Mesothelial cell of epicardium (in vitro differentiated cells): ENCODE results near the gene POLR1F. TPM values are rescaled to one million over a fixed set of nuclear protein-coding genes. Genes with fewer than 3 reads are reported as not detected.

Experiments used
- DNase-seq, 2 experiments: peaks; one replicate each; pipeline ENCODE4 v3.0.0; 2021; ENCODE audit warnings: low spot score in 2 of 2; ENCODE audit not compliant: unreplicated experiment in 2 of 2
- H3K27ac Mint-ChIP-seq: 2 replicates; pipeline ENCODE4 v1.8.0; 2021; ENCODE audit warnings: mixed read lengths
- H3K27me3 Mint-ChIP-seq: 2 replicates; pipeline ENCODE4 v1.8.0; 2021; ENCODE audit warnings: low read depth, mixed read lengths
- H3K36me3 Mint-ChIP-seq: 2 replicates; pipeline ENCODE4 v1.8.0; 2021; ENCODE audit warnings: mixed read lengths
- H3K4me1 Mint-ChIP-seq: 2 replicates; pipeline ENCODE4 v1.8.0; 2021; ENCODE audit warnings: mixed read lengths
- H3K4me3 Mint-ChIP-seq: 2 replicates; pipeline ENCODE4 v1.8.0; 2021; ENCODE audit warnings: mild to moderate bottlenecking, moderate library complexity, mixed read lengths
- H3K9me3 Mint-ChIP-seq: 2 replicates; pipeline ENCODE4 v1.8.0; 2021; ENCODE audit warnings: mixed read lengths
- total RNA-seq: library from RNA; stranded (reverse); gene quantifications from 3 replicates; pipeline ENCODE4 v1.2.1, GENCODE V29; 2021
- TF ChIP-seq, protein P1 (sequence below): fragments of 200-600 bp; sonication (generic); IDR thresholded peaks from one replicate; pipeline ENCODE4 v1.5.0; 2021; ENCODE audit warnings: antibody characterized with exemption; ENCODE audit not compliant: unreplicated experiment

Gene POLR1F
- total RNA-seq, 1 donor from 2014 or later, result 16.3 TPM

DNA sequence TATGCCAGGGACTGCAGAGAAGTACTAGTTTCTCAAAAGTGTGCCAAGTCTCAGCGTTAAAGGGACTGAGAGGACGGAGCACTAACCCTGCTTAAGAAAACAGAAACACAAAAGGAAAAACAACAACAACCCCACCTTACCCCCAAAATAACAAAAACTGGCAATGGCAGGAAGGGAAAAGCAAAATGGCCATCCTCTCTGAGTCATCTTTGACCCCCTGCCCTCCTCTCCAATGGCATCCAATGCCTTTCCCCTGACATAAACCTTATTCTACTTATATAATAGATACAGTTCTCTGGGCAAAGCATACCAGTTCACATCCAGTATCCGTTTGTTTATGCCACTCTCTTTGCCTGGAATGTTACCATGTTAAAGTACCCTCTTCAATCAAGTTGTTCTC is 1.6 kb downstream of the POLR1F start:
- H3K27ac Mint-ChIP-seq, result no peak overlapping the region
- no peak for DNase-seq
- H3K4me3 Mint-ChIP-seq, result peak overlapping the region; percentile 95
- peaks cover 9% of the 10 kb centered on the region for H3K9me3 Mint-ChIP-seq
- peaks cover 28% of the 10 kb centered on the region for H3K4me1 Mint-ChIP-seq
- peaks cover 11% of the 10 kb centered on the region for H3K27me3 Mint-ChIP-seq
- peaks cover 13% of the 10 kb centered on the region for H3K36me3 Mint-ChIP-seq
- TF ChIP-seq, protein P1, sequence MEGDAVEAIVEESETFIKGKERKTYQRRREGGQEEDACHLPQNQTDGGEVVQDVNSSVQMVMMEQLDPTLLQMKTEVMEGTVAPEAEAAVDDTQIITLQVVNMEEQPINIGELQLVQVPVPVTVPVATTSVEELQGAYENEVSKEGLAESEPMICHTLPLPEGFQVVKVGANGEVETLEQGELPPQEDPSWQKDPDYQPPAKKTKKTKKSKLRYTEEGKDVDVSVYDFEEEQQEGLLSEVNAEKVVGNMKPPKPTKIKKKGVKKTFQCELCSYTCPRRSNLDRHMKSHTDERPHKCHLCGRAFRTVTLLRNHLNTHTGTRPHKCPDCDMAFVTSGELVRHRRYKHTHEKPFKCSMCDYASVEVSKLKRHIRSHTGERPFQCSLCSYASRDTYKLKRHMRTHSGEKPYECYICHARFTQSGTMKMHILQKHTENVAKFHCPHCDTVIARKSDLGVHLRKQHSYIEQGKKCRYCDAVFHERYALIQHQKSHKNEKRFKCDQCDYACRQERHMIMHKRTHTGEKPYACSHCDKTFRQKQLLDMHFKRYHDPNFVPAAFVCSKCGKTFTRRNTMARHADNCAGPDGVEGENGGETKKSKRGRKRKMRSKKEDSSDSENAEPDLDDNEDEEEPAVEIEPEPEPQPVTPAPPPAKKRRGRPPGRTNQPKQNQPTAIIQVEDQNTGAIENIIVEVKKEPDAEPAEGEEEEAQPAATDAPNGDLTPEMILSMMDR, result no peak

DNA sequence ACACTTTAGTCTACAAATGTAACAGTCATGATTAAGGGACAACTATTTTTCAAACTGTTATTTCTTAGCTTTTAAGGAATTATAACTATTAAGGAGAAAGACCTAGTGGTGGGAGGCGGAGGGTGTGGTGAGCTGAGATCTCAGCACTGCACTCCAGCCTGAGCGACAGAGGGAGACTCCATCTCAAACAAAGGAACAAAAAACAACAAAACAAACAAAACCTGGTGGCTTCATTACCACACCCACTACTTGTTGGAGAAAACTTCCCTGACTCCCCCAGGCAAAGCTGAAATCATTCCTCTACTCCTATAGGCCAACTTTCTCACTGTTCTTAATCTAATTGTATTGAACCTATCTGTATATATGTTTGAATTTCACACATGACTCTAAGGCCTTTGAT is 3.2 kb downstream of the POLR1F start:
- Mint-ChIP-seq H3K4me1 (peaks cover 28% of the 10 kb centered on the region), H3K27me3 (no peaks in the 10 kb centered on the region), H3K27ac (no peak overlapping the region), H3K4me3 (no peak overlapping the region), H3K36me3 (peaks cover 20% of the 10 kb centered on the region), H3K9me3 (peaks cover 13% of the 10 kb centered on the region)
- TF ChIP-seq, protein P1, result no peak
- no peak for DNase-seq

DNA sequence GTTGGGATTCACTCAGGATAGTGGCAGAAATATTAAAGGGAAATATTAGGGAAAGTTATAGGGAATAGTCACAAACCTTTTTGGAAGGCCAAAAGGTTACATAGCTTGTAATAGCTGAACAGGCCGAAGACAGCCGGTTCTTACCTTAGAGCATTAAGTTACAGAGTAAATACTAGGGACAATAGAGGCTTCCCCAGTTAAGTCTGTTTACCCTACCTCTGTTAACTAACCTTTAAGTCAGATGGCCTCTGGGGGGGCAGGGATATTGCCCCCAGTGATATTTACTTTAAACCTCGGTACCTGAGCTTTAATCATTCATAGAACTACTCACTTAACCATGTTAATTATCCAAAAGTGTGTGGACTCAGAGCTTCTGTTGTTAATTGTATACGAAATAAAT is 7.4 kb downstream of the POLR1F start:
- Mint-ChIP-seq H3K9me3 (peaks cover 13% of the 10 kb centered on the region), H3K27ac (no peak overlapping the region), H3K4me3 (no peak overlapping the region), H3K4me1 (peaks cover 6% of the 10 kb centered on the region), H3K36me3 (peaks cover 32% of the 10 kb centered on the region), H3K27me3 (no peaks in the 10 kb centered on the region)
- TF ChIP-seq, protein P1, result no peak
- DNase-seq, result no peak

DNA sequence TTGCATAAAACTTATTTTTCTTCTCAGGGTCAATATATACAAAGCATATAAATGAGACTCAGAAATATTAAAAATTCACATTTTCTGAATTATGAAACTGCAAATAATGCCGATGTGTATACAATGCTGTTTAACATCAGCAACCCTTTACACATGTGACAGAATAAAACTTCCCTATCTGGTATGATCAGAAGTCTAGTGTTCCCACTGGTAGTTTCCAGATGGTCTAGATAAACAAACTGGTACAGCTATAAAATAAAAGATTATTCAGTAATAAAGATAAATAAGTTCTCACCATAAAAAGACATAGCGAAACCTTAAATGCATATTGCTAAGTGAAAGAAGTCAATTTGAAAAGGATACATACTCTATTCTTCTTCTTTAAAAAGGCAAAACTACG is 7.9 kb downstream of the POLR1F start:
- peaks cover 32% of the 10 kb centered on the region for H3K36me3 Mint-ChIP-seq
- no peak overlapping the region for H3K27ac Mint-ChIP-seq
- H3K4me3 Mint-ChIP-seq, result no peak overlapping the region
- peaks cover 2% of the 10 kb centered on the region for H3K4me1 Mint-ChIP-seq
- H3K27me3 Mint-ChIP-seq, result no peaks in the 10 kb centered on the region
- no peak for DNase-seq
- TF ChIP-seq, protein P1, result no peak
- peaks cover 13% of the 10 kb centered on the region for H3K9me3 Mint-ChIP-seq

DNA sequence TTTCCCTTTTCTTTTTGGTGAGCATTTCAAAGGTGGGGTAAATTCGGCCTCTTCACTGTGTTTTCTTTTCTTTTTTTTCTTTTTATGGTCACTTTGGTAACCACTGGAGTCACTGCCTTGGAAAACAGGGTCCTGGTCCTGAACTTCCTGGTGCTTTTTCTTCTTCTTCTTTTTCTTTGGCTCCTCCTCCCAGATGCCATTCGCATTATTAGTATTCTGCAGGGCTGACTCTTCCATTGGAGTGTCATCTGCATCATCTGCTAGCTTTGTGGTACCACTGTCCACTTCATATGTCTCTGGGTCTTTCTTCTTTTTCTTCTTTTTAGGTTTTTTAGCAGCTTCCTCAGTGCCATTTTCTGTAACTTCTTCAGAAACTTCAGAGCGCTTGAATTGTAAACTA is 10.5 kb downstream of the POLR1F start:
- no peak overlapping the region for H3K4me3 Mint-ChIP-seq
- DNase-seq, result no peak
- H3K36me3 Mint-ChIP-seq, result peaks cover 28% of the 10 kb centered on the region
- H3K27ac Mint-ChIP-seq, result no peak overlapping the region
- TF ChIP-seq, protein P1, result no peak
- H3K4me1 Mint-ChIP-seq, result no peaks in the 10 kb centered on the region
- no peaks in the 10 kb centered on the region for H3K27me3 Mint-ChIP-seq
- peaks cover 13% of the 10 kb centered on the region for H3K9me3 Mint-ChIP-seq

DNA sequence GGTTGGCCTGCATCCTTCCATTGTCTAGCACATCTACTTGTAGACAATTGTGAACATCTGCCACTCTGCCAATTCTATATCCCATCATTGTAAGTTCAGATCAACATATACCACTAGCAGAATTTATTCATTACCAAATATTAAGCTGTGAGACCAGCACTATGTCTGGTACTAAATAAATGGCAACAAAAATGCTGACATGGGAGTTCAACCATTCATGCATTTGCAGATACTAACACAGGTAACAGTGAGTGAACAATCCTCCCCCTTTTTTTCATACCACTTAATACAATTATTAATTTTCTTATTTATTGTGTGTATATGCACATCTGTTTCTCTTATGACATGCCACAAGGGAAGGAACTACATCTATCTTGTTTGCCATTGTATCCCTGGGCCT is 11.9 kb downstream of the POLR1F start:
- H3K36me3 Mint-ChIP-seq, result peaks cover 16% of the 10 kb centered on the region
- no peak overlapping the region for H3K27ac Mint-ChIP-seq
- H3K4me3 Mint-ChIP-seq, result no peak overlapping the region
- H3K9me3 Mint-ChIP-seq, result peaks cover under 1% of the 10 kb centered on the region
- no peaks in the 10 kb centered on the region for H3K4me1 Mint-ChIP-seq
- no peaks in the 10 kb centered on the region for H3K27me3 Mint-ChIP-seq
- TF ChIP-seq, protein P1, result no peak
- DNase-seq, result no peak
